Measurements from ENCODE around the gene MERTK. TPM values are rescaled to one million over a fixed set of nuclear protein-coding genes. Genes with fewer than 3 reads are reported as not detected.
A peak's percentile ranks its signal among the peaks of the same experiment; 100 is the strongest.

The MERTK gene
- total RNA-seq, 1 experiment from 2014 or later, result 2.1 TPM

GRCh38 chr2:111919794-111920608, 21.6 kb downstream of the MERTK start:
- TF ChIP-seq CTCF (IDR thresholded peaks at IDR 0.05; ENCODE audit: unreplicated experiment), result no peak
- peak; percentile 89 for DNase-seq
- H3K4me1 Mint-ChIP-seq (ENCODE audit: low read depth, unreplicated experiment), result peaks cover 49% of the 10 kb centered on the region
- CTCF ChIA-PET, result interaction anchor here (0.7 to 1.6 kb wide), 4 partner anchors 16 to 1320 kb away, joined by 3 to 4 read pairs (median 4); partner anchors contain the start of gene MERTK
- peak overlapping the region; percentile 82 for H3K27ac Mint-ChIP-seq (ENCODE audit: unreplicated experiment)
- intact Hi-C loops (cut with micrococcal nuclease; ENCODE audit: unreplicated experiment), result no loop called here
- H3K36me3 Mint-ChIP-seq (ENCODE audit: insufficient read depth, unreplicated experiment), result peaks cover 5% of the 10 kb centered on the region
- BruUV-seq (replicated peaks), result no TSS peak
- H3K4me3 Mint-ChIP-seq (ENCODE audit: low read depth, unreplicated experiment), result peak overlapping the region; percentile 37
- no peaks in the 10 kb centered on the region for H3K9me3 Mint-ChIP-seq (ENCODE audit: low read depth, unreplicated experiment)
- H3K27me3 Mint-ChIP-seq (ENCODE audit: unreplicated experiment), result no peaks in the 10 kb centered on the region

- Mint-ChIP-seq H3K4me3 (ENCODE audit: low read depth, unreplicated experiment) (no peak overlapping the region), H3K36me3 (ENCODE audit: insufficient read depth, unreplicated experiment) (peaks cover 5% of the 10 kb centered on the region), H3K27ac (ENCODE audit: unreplicated experiment) (no peak overlapping the region), H3K27me3 (ENCODE audit: unreplicated experiment) (no peaks in the 10 kb centered on the region), H3K9me3 (ENCODE audit: low read depth, unreplicated experiment) (no peaks in the 10 kb centered on the region), H3K4me1 (ENCODE audit: low read depth, unreplicated experiment) (peaks cover 44% of the 10 kb centered on the region)
- no peak for DNase-seq
- intact Hi-C loops (cut with micrococcal nuclease; ENCODE audit: unreplicated experiment), result no loop called here
- CTCF ChIA-PET, result no interaction called here
- no TSS peak for BruUV-seq (replicated peaks)
- no peak for TF ChIP-seq CTCF (IDR thresholded peaks at IDR 0.05; ENCODE audit: unreplicated experiment)
Observed at GRCh38 chr2:111923276-111923804, 24.9 kb downstream of the MERTK start.

GRCh38 chr2:111924617-111925107, 26.3 kb downstream of the MERTK start:
- Mint-ChIP-seq H3K27ac (ENCODE audit: unreplicated experiment) (peak overlapping the region; percentile 21), H3K4me1 (ENCODE audit: low read depth, unreplicated experiment) (peaks cover 31% of the 10 kb centered on the region), H3K36me3 (ENCODE audit: insufficient read depth, unreplicated experiment) (peaks cover 5% of the 10 kb centered on the region), H3K27me3 (ENCODE audit: unreplicated experiment) (no peaks in the 10 kb centered on the region), H3K4me3 (ENCODE audit: low read depth, unreplicated experiment) (no peak overlapping the region), H3K9me3 (ENCODE audit: low read depth, unreplicated experiment) (no peaks in the 10 kb centered on the region)
- TF ChIP-seq CTCF (IDR thresholded peaks at IDR 0.05; ENCODE audit: unreplicated experiment), result no peak
- no TSS peak for BruUV-seq (replicated peaks)
- CTCF ChIA-PET, result interaction anchor here (0.6 kb wide), 2 partner anchors 16 to 68 kb away, joined by 3 to 4 read pairs; no protein-coding TSS in a partner anchor
- intact Hi-C loops (cut with micrococcal nuclease; ENCODE audit: unreplicated experiment), result no loop called here
- no peak for DNase-seq

- DNase-seq, result no peak
- no peaks in the 10 kb centered on the region for H3K9me3 Mint-ChIP-seq (ENCODE audit: low read depth, unreplicated experiment)
- H3K27me3 Mint-ChIP-seq (ENCODE audit: unreplicated experiment), result no peaks in the 10 kb centered on the region
- BruUV-seq (replicated peaks), result no TSS peak
- H3K27ac Mint-ChIP-seq (ENCODE audit: unreplicated experiment), result no peak overlapping the region
- no peak overlapping the region for H3K4me3 Mint-ChIP-seq (ENCODE audit: low read depth, unreplicated experiment)
- H3K36me3 Mint-ChIP-seq (ENCODE audit: insufficient read depth, unreplicated experiment), result peaks cover 5% of the 10 kb centered on the region
- intact Hi-C loops (cut with micrococcal nuclease; ENCODE audit: unreplicated experiment), result no loop called here
- CTCF ChIA-PET, result interaction anchor here (0.6 to 1.2 kb wide), 4 partner anchors 9 to 102 kb away, joined by 4 to 6 read pairs (median 5); no protein-coding TSS in a partner anchor
- H3K4me1 Mint-ChIP-seq (ENCODE audit: low read depth, unreplicated experiment), result peaks cover 33% of the 10 kb centered on the region
- no peak for TF ChIP-seq CTCF (IDR thresholded peaks at IDR 0.05; ENCODE audit: unreplicated experiment)
Observed at GRCh38 chr2:111927723-111928122, 29.3 kb downstream of the MERTK start.
